Measurements from ENCODE around the gene MTAP. TPM values are rescaled to one million over a fixed set of nuclear protein-coding genes. Genes with fewer than 3 reads are reported as not detected.

Gene MTAP
- total RNA-seq, 1 experiment from 2014 or later = 102 TPM

GRCh38 chr9:21864505-21864904 is 62.1 kb downstream of the MTAP start:
- no peak overlapping the region for H3K23ac ChIP-seq (ENCODE audit: insufficient read length, low read depth, low read length)
- TF ChIP-seq CTCF (conservative IDR thresholded peaks at IDR 0.05) = no peak
- no peaks in the 10 kb centered on the region for H3K23me2 ChIP-seq (ENCODE audit: insufficient read length, low read depth, low read length, poor library complexity, severe bottlenecking)
- H2BK120ac ChIP-seq (ENCODE audit: low read depth, low read length, poor library complexity, severe bottlenecking) = no peak overlapping the region
- no peaks in the 10 kb centered on the region for H3K9me3 ChIP-seq (ENCODE audit: control insufficient read depth, low read depth, low read length)
- H2BK15ac ChIP-seq (ENCODE audit: low read depth, low read length) = no peak overlapping the region
- no peaks in the 10 kb centered on the region for H3K4me1 ChIP-seq (ENCODE audit: insufficient read depth, low read length)
- no peak overlapping the region for H2AK5ac ChIP-seq (ENCODE audit: insufficient read length, low read length)
- no peak overlapping the region for H3K9ac ChIP-seq (ENCODE audit: extremely low read depth, insufficient read length, low read length)
- H3K27me3 ChIP-seq (ENCODE audit: insufficient read depth, low read length) = no peaks in the 10 kb centered on the region
- H3T11ph ChIP-seq (ENCODE audit: low read length) = no peak overlapping the region
- Mint-ChIP-seq H3K36me3 (ENCODE audit: insufficient read depth in 1 of 3, low read depth in 3 of 3) (peaks cover 30 to 63% (median 34%) of the 10 kb centered on the region in 3 experiments; a peak in 6 of 7 replicates), H3K4me1 (no peaks in the 10 kb centered on the region), H3K9me3 (no peaks in the 10 kb centered on the region), H3K27ac (no peak overlapping the region; a peak in 1 of 7 replicates), H3K27me3 (ENCODE audit: low read depth) (no peaks in the 10 kb centered on the region), H3K4me3 (no peak overlapping the region)
- no peaks in the 10 kb centered on the region for H3K79me1 ChIP-seq (ENCODE audit: insufficient read depth, low read depth, low read length, poor library complexity, severe bottlenecking)
- no peak overlapping the region for H2BK20ac ChIP-seq (ENCODE audit: low read depth, low read length, poor library complexity, severe bottlenecking)
- H4K8ac ChIP-seq (replicated peaks; ENCODE audit: insufficient read length, low read depth, low read length) = no peak overlapping the region
- H2BK5ac ChIP-seq (ENCODE audit: insufficient read length, low read length) = no peak overlapping the region
- H3K56ac ChIP-seq (ENCODE audit: insufficient read length, low read depth, low read length) = no peak overlapping the region
- DNase-seq = no peak
- H4K91ac ChIP-seq (ENCODE audit: insufficient read length, low read depth, low read length) = no peak overlapping the region
- no peaks in the 10 kb centered on the region for H4K20me1 ChIP-seq (ENCODE audit: control insufficient read depth, insufficient read depth, insufficient read length)
- no peak overlapping the region for H3K4me2 ChIP-seq (ENCODE audit: insufficient read depth, insufficient read length, low read length)
- H3K79me2 ChIP-seq (ENCODE audit: insufficient read depth, low read length) = no peaks in the 10 kb centered on the region
- H4K5ac ChIP-seq (ENCODE audit: insufficient read length, low read depth, low read length) = no peak overlapping the region
- H2BK12ac ChIP-seq (ENCODE audit: insufficient read length, low read depth, low read length) = no peak overlapping the region
- H2AFZ ChIP-seq (ENCODE audit: low read length) = no peak overlapping the region
- no peak overlapping the region for H3K18ac ChIP-seq (ENCODE audit: insufficient read length, low read depth, low read length)
- no peak overlapping the region for H3K4ac ChIP-seq (ENCODE audit: low read depth, low read length)
- no CpG with 5 or more reads among the region's 5 CpGs for WGBS (ENCODE audit: extremely low coverage, insufficient read length, low lambda C conversion rate)
- H3K27ac ChIP-seq (ENCODE audit: insufficient read length, low read depth, low read length) = no peak overlapping the region
- no peak overlapping the region for H3K14ac ChIP-seq (ENCODE audit: insufficient read depth, low read length)

Measured in H9 (cell line).